GM21447 (cell line): Measurements from ENCODE around the gene OXGR1.

Experiments used
- ATAC-seq: cut with Tn5 transposase; IDR thresholded peaks from one replicate; pipeline ENCODE4 v1.9.1; 2021; ENCODE audit not compliant: unreplicated experiment

OXGR1 gene

DNA sequence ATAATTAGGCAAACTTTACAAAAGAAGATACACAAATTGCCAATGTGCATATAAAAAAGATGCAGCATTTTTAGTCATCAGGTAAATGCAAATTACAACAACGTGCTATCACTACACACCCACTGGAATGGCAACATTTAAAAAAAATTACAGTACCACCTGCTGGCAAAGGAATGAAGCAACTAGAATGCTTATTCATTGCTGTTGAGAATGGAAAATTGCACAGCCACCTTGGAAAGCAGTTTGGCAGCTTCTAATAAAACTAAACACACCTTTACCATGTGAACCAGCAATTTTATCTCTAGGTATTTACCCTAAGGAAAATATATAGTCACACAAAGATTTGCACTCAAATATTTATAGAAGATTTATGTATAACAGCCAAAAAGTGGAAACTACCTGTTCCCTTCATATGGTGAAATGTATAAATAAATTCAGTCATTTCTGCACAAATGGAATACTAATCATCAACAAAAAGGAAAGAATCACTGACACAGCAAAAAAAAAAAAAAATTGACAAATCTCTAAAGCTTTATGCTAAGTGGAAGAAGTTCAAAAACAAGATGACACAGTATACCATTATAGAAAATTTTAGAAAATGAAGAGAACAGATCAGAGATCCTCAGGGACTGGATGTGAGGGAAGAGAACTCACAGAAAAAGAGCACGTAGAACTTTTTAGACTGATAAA, 30.3 kb downstream of the OXGR1 start:
- ATAC-seq = no peak

DNA sequence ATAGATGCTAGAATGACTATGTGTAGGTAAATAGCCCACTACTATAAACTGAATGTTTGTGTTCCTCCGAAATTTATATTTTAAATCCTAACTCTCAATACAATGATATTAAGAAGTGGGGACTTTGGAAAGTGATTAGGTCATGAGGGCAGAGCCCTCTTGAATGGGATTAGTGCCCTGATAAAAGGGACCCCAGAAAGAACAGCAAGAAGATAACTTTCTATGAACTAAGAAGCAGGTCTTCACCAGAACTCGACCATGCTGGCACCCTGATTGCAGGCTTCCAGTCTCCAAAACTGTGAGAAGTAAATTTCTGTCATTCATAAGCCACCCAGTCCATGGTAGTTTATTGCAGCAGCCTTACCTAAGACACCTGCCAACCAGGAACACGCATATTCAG, 33.9 kb downstream of the OXGR1 start:
- ATAC-seq = no peak

DNA sequence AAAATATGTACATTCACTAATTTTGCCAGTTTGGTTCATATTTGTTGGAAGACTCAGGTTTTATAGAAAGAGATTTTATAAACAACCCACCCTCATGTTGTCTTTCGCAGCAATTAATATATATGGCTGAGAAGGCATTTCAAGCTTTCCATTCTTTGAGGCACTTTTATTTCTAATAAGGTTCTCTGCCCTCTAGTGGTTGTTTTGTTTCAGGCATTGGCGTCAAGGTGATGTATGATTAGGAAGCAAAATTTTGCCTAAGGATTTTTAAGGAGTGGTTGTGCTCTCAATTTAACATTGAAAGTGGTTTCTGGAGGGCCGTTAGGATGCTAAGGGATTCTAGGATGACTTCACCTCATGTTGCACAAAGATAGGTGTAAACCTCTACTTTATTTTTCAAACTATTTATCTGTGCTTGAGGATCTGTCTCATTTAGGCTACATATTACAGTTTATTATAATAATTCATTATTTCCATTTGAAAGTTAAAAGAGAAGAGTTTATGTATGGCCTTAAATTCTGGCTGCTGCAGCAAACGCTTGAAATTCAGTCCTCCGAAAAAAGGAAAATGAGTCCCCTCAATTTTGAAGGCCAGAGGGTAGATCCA, 35.9 kb downstream of the OXGR1 start:
- ATAC-seq = no peak

DNA sequence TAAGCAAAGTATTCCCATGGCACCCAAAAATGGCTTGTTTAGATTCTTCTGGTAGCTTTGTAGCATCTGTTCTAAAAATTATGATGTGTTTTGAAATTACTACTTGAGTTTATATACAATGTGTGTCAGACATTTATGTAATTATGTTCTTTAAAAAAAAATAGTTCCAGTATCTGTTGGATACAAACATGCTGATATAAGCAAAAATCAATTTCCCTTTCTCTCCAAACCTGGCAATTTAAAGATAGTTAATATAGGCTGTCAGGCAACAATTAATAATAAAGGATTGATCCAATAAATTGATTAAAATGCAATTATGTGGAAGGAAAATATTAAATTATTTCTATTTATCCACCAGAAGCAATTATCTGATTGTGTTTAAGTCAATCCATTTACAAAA, 41.7 kb downstream of the OXGR1 start:
- no peak for ATAC-seq

DNA sequence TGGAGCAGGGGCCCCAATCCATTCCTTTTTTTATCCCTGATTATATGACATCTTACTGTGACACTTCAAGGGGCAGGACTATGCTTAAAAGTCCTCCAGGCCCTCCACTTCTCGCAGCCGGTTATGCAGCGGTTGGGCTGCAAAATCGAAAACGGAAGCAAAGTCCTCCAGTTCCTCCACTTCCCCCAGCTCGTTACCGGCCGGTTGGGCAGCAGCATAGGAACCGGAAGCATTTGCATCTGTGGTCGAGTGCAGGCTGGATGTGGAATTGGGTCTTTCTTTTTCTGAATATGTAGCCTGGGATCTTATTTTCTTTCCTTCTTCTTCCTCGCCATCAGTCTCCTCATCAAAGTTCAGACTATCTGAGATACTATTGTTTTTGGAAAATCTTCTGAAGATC, 46.1 kb downstream of the OXGR1 start:
- no peak for ATAC-seq

DNA sequence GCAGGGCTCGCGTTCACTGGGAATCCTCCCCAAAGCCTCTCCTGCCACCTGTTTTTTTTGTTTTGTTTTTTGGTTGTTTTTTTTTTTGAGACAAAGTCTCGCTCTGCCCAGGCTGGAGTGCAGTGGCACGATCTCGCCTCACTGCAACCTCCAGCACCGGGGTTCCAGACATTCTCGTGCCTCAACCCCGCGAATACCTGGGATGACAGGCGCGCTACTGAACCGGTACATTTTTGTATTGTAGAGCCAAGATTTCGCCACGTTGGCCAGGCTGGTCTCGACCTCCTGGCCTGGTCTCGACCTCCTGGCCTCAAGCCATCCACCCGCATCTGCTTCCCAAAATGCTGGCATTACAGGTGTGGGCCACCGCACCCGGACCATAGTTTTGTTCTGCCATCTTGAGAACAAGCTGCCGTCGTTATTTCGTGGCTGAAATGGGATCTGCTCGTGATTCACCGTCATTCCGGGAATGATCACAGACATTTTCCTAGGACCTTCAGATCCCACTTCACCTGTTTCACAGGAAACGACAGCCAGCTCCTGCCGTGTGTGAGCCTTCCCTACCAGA, 46.8 kb downstream of the OXGR1 start:
- no peak for ATAC-seq

DNA sequence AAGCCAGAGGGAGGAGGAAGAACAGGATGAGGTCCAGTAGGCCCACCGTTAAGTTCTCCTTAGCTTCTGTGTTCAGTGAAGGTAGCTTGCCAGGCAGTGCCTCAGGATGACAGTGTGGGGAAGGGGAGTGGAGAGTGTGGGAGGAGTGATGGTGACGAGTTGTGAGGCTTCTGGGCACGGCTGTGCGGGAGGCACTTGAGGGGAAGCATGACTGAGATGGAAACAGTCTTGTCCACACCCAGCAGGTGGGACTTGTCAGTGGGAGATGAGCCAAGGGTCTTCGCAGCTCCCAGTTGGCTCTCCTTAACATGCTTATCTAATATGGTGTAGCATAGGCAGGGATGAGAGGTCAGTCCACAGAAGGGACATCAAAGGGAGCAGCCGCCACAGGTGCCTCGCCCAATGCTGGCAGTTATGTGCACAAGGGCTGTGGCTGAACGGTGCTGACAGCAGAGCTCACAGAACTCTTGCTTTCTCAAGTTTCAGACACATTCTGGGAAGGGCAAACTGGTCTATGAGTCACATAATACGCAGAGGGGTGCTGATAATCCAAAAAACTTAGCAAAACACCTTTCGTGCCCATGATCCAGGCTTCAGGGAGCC, 47.5 kb downstream of the OXGR1 start:
- ATAC-seq = no peak

DNA sequence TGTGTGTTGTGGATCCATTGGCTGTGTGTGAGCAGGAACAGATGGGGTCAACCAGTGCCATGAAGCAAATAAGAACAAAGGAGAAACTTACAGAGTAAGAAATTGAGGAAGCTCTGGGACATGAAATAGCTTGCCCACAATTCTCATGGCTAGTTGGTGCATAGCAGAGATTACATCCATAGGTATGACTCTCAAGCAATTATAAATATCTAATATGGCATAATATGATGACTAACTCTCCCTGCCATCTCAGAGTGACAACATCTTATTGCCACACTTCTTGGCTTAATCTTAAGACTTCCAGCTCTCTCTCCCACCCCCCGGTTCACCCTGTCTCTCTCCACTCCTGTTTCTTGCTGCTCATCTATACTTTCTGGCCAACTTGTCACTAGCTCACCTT, 53.3 kb downstream of the OXGR1 start:
- ATAC-seq = no peak

DNA sequence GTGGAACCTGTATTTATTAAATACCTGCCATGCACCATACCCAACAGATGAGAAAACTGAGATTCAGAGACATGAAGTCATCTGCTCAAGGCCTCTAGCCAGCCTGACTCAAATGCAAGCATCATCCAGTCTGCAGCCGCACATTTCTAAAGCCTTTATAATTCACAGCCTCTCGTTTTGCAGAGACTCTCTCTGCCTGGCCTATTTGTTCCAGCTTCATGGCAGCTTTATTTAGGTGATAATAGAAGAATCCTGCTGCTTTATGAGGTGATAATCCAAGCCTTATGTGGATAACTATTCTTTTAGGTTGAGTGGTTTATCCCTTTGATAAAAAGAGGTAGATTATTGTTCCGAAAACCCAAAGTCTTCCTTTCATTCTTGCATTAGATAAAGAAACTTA, 58.4 kb downstream of the OXGR1 start:
- ATAC-seq = no peak
